Measurements from ENCODE around the gene CHRNB4.

- TF ChIP-seq POLR2AphosphoS5 (IDR thresholded peaks at IDR 0.05; ENCODE audit: insufficient read depth, low read depth, low read length), result no peak
- TF ChIP-seq CTCF (IDR thresholded peaks at IDR 0.05; ENCODE audit: extremely low read depth in 1 of 2, insufficient read depth in 1 of 2, low read depth in 1 of 2, low read length in 2 of 2), result no peak
Observed at GRCh38 chr15:78654272-78654671, 13.3 kb upstream of the CHRNB4 start.

Data from endothelial cell of umbilical vein (primary cell).